Hematopoietic multipotent progenitor cell treated with erythropoietin and hydrocortisone succinate and interleukin-3 and kit ligand, for 4 days (in vitro differentiated cells): Measurements from ENCODE around the gene XPO6.

Experiments used
- DNase-seq: peaks from one replicate; pipeline ENCODE4 v3.0.0-alpha.2; 2015

XPO6 gene

GRCh38 chr16:28181515-28181914, 30.2 kb downstream of the XPO6 start:
- no peak for DNase-seq

- DNase-seq: peak; percentile 49
These were observed 30.9 kb downstream of the XPO6 start for GRCh38 chr16:28180655-28181460.

- no peak for DNase-seq
These were observed 32.4 kb downstream of the XPO6 start for GRCh38 chr16:28179354-28179753.

GRCh38 chr16:28175715-28176114, 36.0 kb downstream of the XPO6 start:
- DNase-seq: no peak

GRCh38 chr16:28172336-28172735, 39.4 kb downstream of the XPO6 start:
- DNase-seq: no peak

GRCh38 chr16:28171816-28172215, 39.9 kb downstream of the XPO6 start:
- no peak for DNase-seq

GRCh38 chr16:28168991-28169554, 42.7 kb downstream of the XPO6 start:
- no peak for DNase-seq

- DNase-seq: no peak
These were observed 44.0 kb downstream of the XPO6 start for GRCh38 chr16:28167730-28168129.

- no peak for DNase-seq
These were observed 44.5 kb downstream of the XPO6 start for GRCh38 chr16:28167221-28167620.

- no peak for DNase-seq
These were observed 45.2 kb downstream of the XPO6 start for GRCh38 chr16:28166394-28167208.

- no peak for DNase-seq
These were observed 46.2 kb downstream of the XPO6 start for GRCh38 chr16:28165598-28165997.

- peak; percentile 37 for DNase-seq
These were observed 47.6 kb downstream of the XPO6 start for GRCh38 chr16:28164140-28164539.

GRCh38 chr16:28163699-28164098, 48.1 kb downstream of the XPO6 start:
- DNase-seq: no peak

- DNase-seq: no peak
These were observed 49.4 kb downstream of the XPO6 start for GRCh38 chr16:28162326-28162877.

- no peak for DNase-seq
These were observed 50.1 kb downstream of the XPO6 start for GRCh38 chr16:28161626-28162025.

- DNase-seq: peak; percentile 37
These were observed 53.6 kb downstream of the XPO6 start for GRCh38 chr16:28158136-28158535.

GRCh38 chr16:28156056-28156680, 55.6 kb downstream of the XPO6 start:
- DNase-seq: no peak

GRCh38 chr16:28155293-28155692, 56.5 kb downstream of the XPO6 start:
- DNase-seq: no peak

GRCh38 chr16:28151180-28151579, 60.6 kb downstream of the XPO6 start:
- no peak for DNase-seq

GRCh38 chr16:28149011-28149888, 62.5 kb downstream of the XPO6 start:
- peak; percentile 55 for DNase-seq

GRCh38 chr16:28146536-28146935, 65.2 kb downstream of the XPO6 start:
- DNase-seq: no peak

GRCh38 chr16:28145796-28146195, 66.0 kb downstream of the XPO6 start:
- DNase-seq: no peak
